ENCODE results near the gene FMN1.

Gene FMN1

GRCh38 chr15:33116198-33116597 is 78.3 kb downstream of the FMN1 start:
- intact Hi-C loops (cut with micrococcal nuclease) = no loop called here
- H3K4me3 Mint-ChIP-seq = no peak overlapping the region
- no peak overlapping the region for H3K27ac Mint-ChIP-seq
- peaks cover 6% of the 10 kb centered on the region for H3K4me1 Mint-ChIP-seq (ENCODE audit: low read depth)
- H3K9me3 Mint-ChIP-seq = no peaks in the 10 kb centered on the region
- no peaks in the 10 kb centered on the region for H3K36me3 Mint-ChIP-seq (ENCODE audit: low read depth)
- H3K27me3 Mint-ChIP-seq = peaks cover 3% of the 10 kb centered on the region

- Mint-ChIP-seq H3K4me1 (ENCODE audit: low read depth) (peaks cover 6% of the 10 kb centered on the region), H3K27ac (no peak overlapping the region), H3K36me3 (ENCODE audit: low read depth) (no peaks in the 10 kb centered on the region), H3K9me3 (no peaks in the 10 kb centered on the region), H3K4me3 (no peak overlapping the region), H3K27me3 (peaks cover 3% of the 10 kb centered on the region)
- intact Hi-C loops (cut with micrococcal nuclease) = no loop called here
Observed at GRCh38 chr15:33115191-33115861, 79.2 kb downstream of the FMN1 start.

DNA sequence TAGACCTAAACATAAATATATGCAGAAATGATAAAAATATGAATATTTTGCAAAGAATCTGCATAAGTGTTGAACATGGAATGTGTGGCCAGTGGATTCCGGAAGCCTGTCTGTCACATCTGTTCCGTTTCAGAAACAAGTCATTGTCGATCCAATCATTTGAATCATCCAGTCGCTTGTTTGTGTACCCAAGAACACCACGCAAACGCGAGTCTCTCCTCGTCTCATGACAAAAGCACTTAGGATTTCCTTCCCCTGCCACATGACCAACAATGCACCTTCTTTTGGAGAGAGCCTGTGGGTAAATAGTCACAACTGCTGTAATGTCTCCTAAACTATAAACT is 80.2 kb downstream of the FMN1 start:
- no peaks in the 10 kb centered on the region for H3K36me3 Mint-ChIP-seq (ENCODE audit: low read depth)
- intact Hi-C loops (cut with micrococcal nuclease) = no loop called here

DNA sequence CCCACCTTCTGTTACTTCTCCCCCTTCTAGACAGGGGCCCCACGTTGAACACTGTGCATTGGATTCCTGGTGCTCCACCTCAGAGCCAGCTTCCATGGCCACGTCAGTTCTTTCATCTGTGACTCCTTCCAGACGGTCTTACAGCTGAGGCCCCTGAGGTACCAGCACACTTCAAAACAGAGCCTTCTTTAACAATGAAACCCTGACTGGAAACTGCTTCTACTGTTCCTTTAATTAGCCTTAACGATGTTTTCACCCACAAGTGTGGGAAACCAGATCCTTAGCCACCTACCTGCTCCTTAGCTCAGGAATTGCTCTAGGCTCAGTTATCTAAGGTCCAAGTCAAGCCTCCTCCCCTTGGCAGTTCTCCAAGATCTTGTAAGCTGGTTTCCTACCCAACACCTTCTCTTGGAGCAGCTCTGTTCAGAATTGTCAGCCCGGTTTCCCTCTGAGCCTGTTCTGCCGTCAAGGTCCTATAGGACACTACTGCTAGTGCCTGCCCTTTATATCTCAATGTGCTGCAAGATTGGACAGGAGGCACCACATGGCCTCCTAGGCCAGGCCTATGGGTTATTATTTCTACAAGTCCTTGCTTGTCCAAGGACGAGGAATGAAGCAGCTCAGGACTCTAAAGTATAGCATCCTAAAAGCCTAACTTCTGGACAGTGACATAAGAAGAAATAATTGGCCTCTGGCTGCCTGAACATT is 80.7 kb downstream of the FMN1 start:
- H3K27me3 Mint-ChIP-seq = no peaks in the 10 kb centered on the region
- H3K9me3 Mint-ChIP-seq = no peaks in the 10 kb centered on the region
- no peak overlapping the region for H3K27ac Mint-ChIP-seq
- intact Hi-C loops (cut with micrococcal nuclease) = no loop called here
- peaks cover 6% of the 10 kb centered on the region for H3K4me1 Mint-ChIP-seq (ENCODE audit: low read depth)
- no peaks in the 10 kb centered on the region for H3K36me3 Mint-ChIP-seq (ENCODE audit: low read depth)
- H3K4me3 Mint-ChIP-seq = no peak overlapping the region

More for the DNA sequence above, 80.2 kb downstream of the FMN1 start:
- Mint-ChIP-seq H3K27ac (no peak overlapping the region), H3K27me3 (peaks cover 3% of the 10 kb centered on the region), H3K4me3 (no peak overlapping the region), H3K9me3 (no peaks in the 10 kb centered on the region), H3K4me1 (ENCODE audit: low read depth) (peaks cover 6% of the 10 kb centered on the region)

- H3K9me3 Mint-ChIP-seq = no peaks in the 10 kb centered on the region
- H3K4me1 Mint-ChIP-seq (ENCODE audit: low read depth) = peaks cover 6% of the 10 kb centered on the region
- intact Hi-C loops (cut with micrococcal nuclease) = no loop called here
- H3K27ac Mint-ChIP-seq = no peak overlapping the region
- no peak overlapping the region for H3K4me3 Mint-ChIP-seq
- no peaks in the 10 kb centered on the region for H3K36me3 Mint-ChIP-seq (ENCODE audit: low read depth)
- H3K27me3 Mint-ChIP-seq = no peaks in the 10 kb centered on the region
Observed at GRCh38 chr15:33112541-33113105, 81.9 kb downstream of the FMN1 start.

GRCh38 chr15:33111041-33111451 is 83.5 kb downstream of the FMN1 start:
- no peak overlapping the region for H3K4me3 Mint-ChIP-seq
- H3K27me3 Mint-ChIP-seq = no peaks in the 10 kb centered on the region
- no peak overlapping the region for H3K27ac Mint-ChIP-seq
- intact Hi-C loops (cut with micrococcal nuclease) = no loop called here
- no peaks in the 10 kb centered on the region for H3K9me3 Mint-ChIP-seq
- H3K4me1 Mint-ChIP-seq (ENCODE audit: low read depth) = peaks cover 6% of the 10 kb centered on the region
- H3K36me3 Mint-ChIP-seq (ENCODE audit: low read depth) = no peaks in the 10 kb centered on the region

DNA sequence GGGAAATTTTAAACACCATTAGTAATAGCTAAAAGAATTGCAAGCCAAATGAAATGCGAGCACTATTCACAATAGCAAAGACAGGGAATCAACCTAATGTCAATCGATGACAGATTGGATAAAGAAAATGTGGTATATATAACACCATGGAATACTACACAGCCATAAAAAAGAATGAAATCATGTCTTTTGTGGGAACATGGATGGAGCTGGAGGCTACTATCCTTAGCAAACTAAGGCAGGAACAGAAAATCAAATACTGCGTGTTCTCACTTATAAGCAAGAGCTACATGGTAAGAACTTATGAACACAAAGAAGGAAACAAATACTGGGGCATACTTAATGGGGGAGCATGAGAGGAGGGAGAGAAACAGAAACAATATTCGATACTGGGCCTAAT is 85.2 kb downstream of the FMN1 start:
- Mint-ChIP-seq H3K27me3 (no peaks in the 10 kb centered on the region), H3K27ac (no peak overlapping the region), H3K9me3 (no peaks in the 10 kb centered on the region), H3K4me1 (ENCODE audit: low read depth) (no peaks in the 10 kb centered on the region), H3K4me3 (no peak overlapping the region), H3K36me3 (ENCODE audit: low read depth) (no peaks in the 10 kb centered on the region)
- intact Hi-C loops (cut with micrococcal nuclease) = no loop called here

DNA sequence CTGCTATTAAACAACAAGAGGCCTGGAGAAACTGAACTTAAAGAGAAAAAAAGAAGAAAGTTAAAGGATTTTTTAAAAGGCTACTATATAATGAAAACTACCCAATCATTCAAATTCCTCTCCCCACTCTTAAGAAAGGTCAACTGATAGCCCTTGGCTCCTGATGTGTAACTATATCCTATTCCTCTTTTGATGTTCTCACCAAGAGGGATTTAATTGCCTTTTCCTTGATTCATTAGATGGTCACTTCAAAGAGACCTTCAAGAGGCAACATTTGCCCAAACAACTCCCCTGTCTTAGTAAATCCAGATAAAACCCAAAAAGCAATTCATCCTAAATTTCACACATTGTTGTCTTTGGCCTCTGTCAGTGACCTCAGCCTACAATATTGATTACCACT is 86.0 kb downstream of the FMN1 start:
- intact Hi-C loops (cut with micrococcal nuclease) = no loop called here
- H3K4me3 Mint-ChIP-seq = no peak overlapping the region
- no peak overlapping the region for H3K27ac Mint-ChIP-seq
- no peaks in the 10 kb centered on the region for H3K4me1 Mint-ChIP-seq (ENCODE audit: low read depth)
- H3K27me3 Mint-ChIP-seq = no peaks in the 10 kb centered on the region
- no peaks in the 10 kb centered on the region for H3K9me3 Mint-ChIP-seq
- no peaks in the 10 kb centered on the region for H3K36me3 Mint-ChIP-seq (ENCODE audit: low read depth)

DNA sequence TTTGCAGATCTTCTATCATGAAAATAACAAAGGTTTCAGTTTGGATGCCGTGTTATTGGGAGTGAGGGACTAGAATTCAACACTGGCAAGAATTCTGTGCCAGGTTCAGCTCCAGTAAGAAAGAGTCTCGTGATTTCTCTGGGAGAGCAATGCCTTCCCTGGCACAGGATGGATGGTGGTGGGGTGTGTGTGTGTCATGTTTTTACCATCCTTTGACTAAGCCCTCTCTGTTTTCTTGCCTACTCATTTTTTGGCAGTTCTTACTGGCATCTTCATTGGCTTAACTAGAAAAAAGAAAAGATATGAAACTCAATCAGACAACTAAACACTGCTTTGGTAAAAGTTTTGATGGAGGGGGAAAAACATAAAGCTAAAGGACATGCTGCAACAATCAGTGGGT is 86.6 kb downstream of the FMN1 start:
- no peaks in the 10 kb centered on the region for H3K27me3 Mint-ChIP-seq
- no peak overlapping the region for H3K27ac Mint-ChIP-seq
- H3K36me3 Mint-ChIP-seq (ENCODE audit: low read depth) = no peaks in the 10 kb centered on the region
- no peak overlapping the region for H3K4me3 Mint-ChIP-seq
- H3K9me3 Mint-ChIP-seq = no peaks in the 10 kb centered on the region
- intact Hi-C loops (cut with micrococcal nuclease) = no loop called here
- no peaks in the 10 kb centered on the region for H3K4me1 Mint-ChIP-seq (ENCODE audit: low read depth)

- Mint-ChIP-seq H3K4me3 (no peak overlapping the region), H3K27ac (no peak overlapping the region), H3K36me3 (ENCODE audit: low read depth) (no peaks in the 10 kb centered on the region), H3K9me3 (no peaks in the 10 kb centered on the region), H3K4me1 (ENCODE audit: low read depth) (no peaks in the 10 kb centered on the region), H3K27me3 (no peaks in the 10 kb centered on the region)
- intact Hi-C loops (cut with micrococcal nuclease) = no loop called here
Observed at GRCh38 chr15:33104212-33104611, 90.3 kb downstream of the FMN1 start.

DNA sequence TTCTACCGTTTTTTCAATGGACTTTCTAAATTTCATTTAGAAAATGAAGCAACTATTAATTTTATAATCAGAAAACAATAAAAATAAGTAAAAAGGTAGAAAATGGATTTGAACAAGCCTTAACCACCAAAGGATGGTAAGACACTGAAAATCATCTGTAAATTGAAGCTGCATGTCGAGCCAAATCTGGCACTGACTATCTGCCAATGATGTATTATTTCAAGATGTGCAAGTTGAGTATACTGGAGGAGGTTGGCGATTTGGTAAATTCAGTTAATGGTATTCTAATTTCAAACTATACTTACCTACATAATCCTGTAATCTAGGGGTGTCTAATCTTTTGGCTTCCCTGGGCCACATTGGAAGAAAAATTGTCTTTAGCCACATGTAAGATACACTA is 93.5 kb downstream of the FMN1 start:
- intact Hi-C loops (cut with micrococcal nuclease) = no loop called here

DNA sequence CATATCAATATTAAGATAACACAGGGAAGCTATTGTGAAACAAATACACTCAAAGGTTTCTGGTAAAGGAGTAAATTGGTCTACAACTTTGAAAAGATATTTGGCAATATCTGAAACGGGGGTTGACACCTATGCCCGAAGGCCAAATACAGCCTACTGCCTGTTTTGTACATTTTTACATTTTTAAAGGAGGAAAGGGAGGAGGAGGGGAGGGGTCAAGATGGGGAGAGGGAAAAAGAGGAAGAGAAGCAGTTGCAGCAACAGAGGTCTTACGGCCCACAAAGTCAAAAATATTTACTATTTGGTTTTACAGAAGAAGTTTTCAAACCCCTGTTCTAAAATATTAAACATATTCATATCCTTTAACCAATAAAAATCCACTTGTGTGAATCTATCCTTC is 94.2 kb downstream of the FMN1 start:
- no peaks in the 10 kb centered on the region for H3K36me3 Mint-ChIP-seq (ENCODE audit: low read depth)
- peaks cover 17% of the 10 kb centered on the region for H3K4me1 Mint-ChIP-seq (ENCODE audit: low read depth)
- H3K9me3 Mint-ChIP-seq = no peaks in the 10 kb centered on the region
- intact Hi-C loops (cut with micrococcal nuclease) = no loop called here
- no peak overlapping the region for H3K27ac Mint-ChIP-seq
- H3K27me3 Mint-ChIP-seq = no peaks in the 10 kb centered on the region
- no peak overlapping the region for H3K4me3 Mint-ChIP-seq

More for the DNA sequence above, 93.5 kb downstream of the FMN1 start:
- no peak overlapping the region for H3K4me3 Mint-ChIP-seq
- H3K4me1 Mint-ChIP-seq (ENCODE audit: low read depth) = peaks cover 17% of the 10 kb centered on the region
- H3K36me3 Mint-ChIP-seq (ENCODE audit: low read depth) = no peaks in the 10 kb centered on the region
- no peaks in the 10 kb centered on the region for H3K9me3 Mint-ChIP-seq
- no peaks in the 10 kb centered on the region for H3K27me3 Mint-ChIP-seq
- no peak overlapping the region for H3K27ac Mint-ChIP-seq

- Mint-ChIP-seq H3K4me1 (ENCODE audit: low read depth) (peaks cover 17% of the 10 kb centered on the region), H3K36me3 (ENCODE audit: low read depth) (no peaks in the 10 kb centered on the region), H3K4me3 (no peak overlapping the region), H3K9me3 (no peaks in the 10 kb centered on the region), H3K27ac (no peak overlapping the region), H3K27me3 (no peaks in the 10 kb centered on the region)
- intact Hi-C loops (cut with micrococcal nuclease) = no loop called here
Observed at GRCh38 chr15:33099739-33100138, 94.8 kb downstream of the FMN1 start.

DNA sequence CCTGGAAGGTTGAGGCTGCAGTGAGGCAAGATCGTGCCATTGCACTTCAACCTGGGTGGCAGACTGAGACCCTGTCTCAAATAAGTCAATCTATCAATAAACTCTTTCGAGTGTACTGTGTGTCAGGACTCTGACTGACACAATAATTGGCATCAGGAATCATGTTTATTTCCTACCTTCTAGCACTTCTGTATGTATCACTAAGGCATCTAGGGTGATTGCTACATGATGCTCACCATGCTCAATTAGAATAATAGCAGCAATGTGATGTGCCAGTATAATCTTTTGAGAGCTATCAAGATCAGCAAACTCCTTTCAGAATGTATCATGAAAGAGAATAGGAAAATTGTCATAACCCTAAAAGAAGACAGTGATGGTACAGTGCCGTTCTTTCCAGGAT is 95.3 kb downstream of the FMN1 start:
- H3K4me3 Mint-ChIP-seq = no peak overlapping the region
- intact Hi-C loops (cut with micrococcal nuclease) = no loop called here
- no peaks in the 10 kb centered on the region for H3K36me3 Mint-ChIP-seq (ENCODE audit: low read depth)
- peaks cover 17% of the 10 kb centered on the region for H3K4me1 Mint-ChIP-seq (ENCODE audit: low read depth)
- no peak overlapping the region for H3K27ac Mint-ChIP-seq
- H3K27me3 Mint-ChIP-seq = no peaks in the 10 kb centered on the region
- H3K9me3 Mint-ChIP-seq = no peaks in the 10 kb centered on the region
